ENCODE measurements around the gene ZNF107. TPM values are rescaled to one million over a fixed set of nuclear protein-coding genes. Genes with fewer than 3 reads are reported as not detected.

The ZNF107 gene
- total RNA-seq, 1 experiment from 2014 or later: 24.7 TPM

DNA sequence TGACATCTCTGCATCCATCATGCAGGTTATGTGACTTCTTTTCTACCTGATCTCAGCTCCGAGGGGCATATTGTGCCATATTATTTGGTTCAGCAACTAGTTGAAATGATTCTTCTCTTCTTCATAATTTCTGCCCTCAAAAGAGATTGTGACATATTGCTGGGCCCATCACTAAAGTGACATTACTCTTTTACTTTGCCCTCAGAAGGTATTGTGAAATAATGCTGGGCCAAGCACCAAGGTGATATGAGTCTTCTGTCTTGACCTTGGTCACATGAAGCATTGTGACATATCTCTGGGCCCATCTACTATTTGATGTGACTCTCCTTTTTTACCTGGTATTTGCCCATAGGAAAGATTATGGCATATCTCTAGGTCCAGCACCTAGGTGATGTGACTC, 33.9 kb upstream of the ZNF107 start:
- Histone ChIP-seq H2BK20ac (ENCODE audit: low read depth, low read length, poor library complexity, severe bottlenecking) (no peak overlapping the region), H3K14ac (ENCODE audit: insufficient read depth, low read length) (no peak overlapping the region), H4K20me1 (ENCODE audit: control insufficient read depth, insufficient read depth, insufficient read length) (no peaks in the 10 kb centered on the region), H3K56ac (ENCODE audit: insufficient read length, low read depth, low read length) (no peak overlapping the region), H3K9ac (ENCODE audit: extremely low read depth, insufficient read length, low read length) (no peak overlapping the region), H3K4ac (ENCODE audit: low read depth, low read length) (no peak overlapping the region), H2BK5ac (ENCODE audit: insufficient read length, low read length) (no peak overlapping the region), H3K27ac (ENCODE audit: insufficient read length, low read depth, low read length) (no peak overlapping the region), H4K5ac (ENCODE audit: insufficient read length, low read depth, low read length) (no peak overlapping the region), H3K9me3 (ENCODE audit: control insufficient read depth, low read depth, low read length) (peaks cover 91% of the 10 kb centered on the region), H3T11ph (ENCODE audit: low read length) (no peak overlapping the region), H2BK120ac (ENCODE audit: low read depth, low read length, poor library complexity, severe bottlenecking) (no peak overlapping the region), H3K79me1 (ENCODE audit: insufficient read depth, low read depth, low read length, poor library complexity, severe bottlenecking) (no peaks in the 10 kb centered on the region), H2BK15ac (ENCODE audit: low read depth, low read length) (no peak overlapping the region), H3K27me3 (ENCODE audit: insufficient read depth, low read length) (no peaks in the 10 kb centered on the region), H4K91ac (ENCODE audit: insufficient read length, low read depth, low read length) (no peak overlapping the region), H3K23ac (ENCODE audit: insufficient read length, low read depth, low read length) (no peak overlapping the region), H4K8ac (replicated peaks; ENCODE audit: insufficient read length, low read depth, low read length) (no peak overlapping the region), H3K4me1 (ENCODE audit: insufficient read depth, low read length) (no peaks in the 10 kb centered on the region), H2AFZ (ENCODE audit: low read length) (no peak overlapping the region), H3K23me2 (ENCODE audit: insufficient read length, low read depth, low read length, poor library complexity, severe bottlenecking) (no peaks in the 10 kb centered on the region), H3K79me2 (ENCODE audit: insufficient read depth, low read length) (no peaks in the 10 kb centered on the region), H2BK12ac (ENCODE audit: insufficient read length, low read depth, low read length) (no peak overlapping the region), H3K18ac (ENCODE audit: insufficient read length, low read depth, low read length) (no peak overlapping the region), H3K4me2 (ENCODE audit: insufficient read depth, insufficient read length, low read length) (no peak overlapping the region), H2AK5ac (ENCODE audit: insufficient read length, low read length) (no peak overlapping the region)
- Mint-ChIP-seq H3K27ac (no peak overlapping the region), H3K27me3 (ENCODE audit: low read depth) (no peaks in the 10 kb centered on the region), H3K9me3 (peaks cover 30 to 32% of the 10 kb centered on the region in 2 experiments), H3K4me1 (no peaks in the 10 kb centered on the region), H3K36me3 (ENCODE audit: insufficient read depth in 1 of 3, low read depth in 3 of 3) (peaks cover 0 to 16% (median 16%) of the 10 kb centered on the region in 3 experiments; a peak in 5 of 7 replicates), H3K4me3 (no peak overlapping the region)
- TF ChIP-seq CTCF (conservative IDR thresholded peaks at IDR 0.05): no peak
- no peak for DNase-seq
- no CpG with 5 or more reads among the region's 1 CpG for WGBS (ENCODE audit: extremely low coverage, insufficient read length, low lambda C conversion rate)

All from H9 (cell line).